Caco-2 (cell line): ENCODE data around the gene SMAD2. TPM values are rescaled to one million over a fixed set of nuclear protein-coding genes. Genes with fewer than 3 reads are reported as not detected.

Experiments
- BruUV-seq: library from RNA; stranded (reverse); fragments of 400-500 nt; replicated peaks from 2 replicates; lab custom pipeline; 2021; lab: Mats Ljungman, UMichigan
- CTCF ChIA-PET: fragments of 300-600 bp; sonication (Branson Sonifier 250); formaldehyde crosslinking; loops from one replicate; lab custom pipeline; 2022; ENCODE audit warnings: antibody characterized with exemption; lab: Charles Lee
- POLR2A ChIA-PET: fragments of 300-600 bp; sonication (Branson Sonifier 250); formaldehyde crosslinking; loops from one replicate; lab custom pipeline; 2022; ENCODE audit warnings: antibody characterized with exemption; lab: Charles Lee
- DNase-seq, 2 experiments: peaks; one replicate each; pipeline versions ENCODE4 v3.0.0 to v3.0.0-alpha.2; 2020 to 2022
- H3K27me3 ChIP-seq: replicated peaks from 2 replicates; pipeline ENCODE4 v1.6.0; 2011; ENCODE audit warnings: low read length; ENCODE audit not compliant: control insufficient read depth, insufficient read depth
- H3K36me3 ChIP-seq: 2 replicates; pipeline ENCODE4 v1.5.1; 2011; ENCODE audit warnings: low read length; ENCODE audit not compliant: control insufficient read depth, insufficient read depth
- H3K4me1 ChIP-seq: fragments of 250-450 bp; sonication (Bioruptor Pico); 2 replicates; pipeline ENCODE4 v1.5.1; 2020; ENCODE audit warnings: mild to moderate bottlenecking
- H3K4me3 ChIP-seq: 2 replicates; pipeline ENCODE4 v1.5.1; 2011; ENCODE audit warnings: low read depth, mild to moderate bottlenecking, control low read depth, low read length
- H3K9me3 ChIP-seq: fragments of 250-450 bp; sonication (Bioruptor Pico); 2 replicates; pipeline ENCODE4 v1.5.1; 2020; ENCODE audit warnings: mild to moderate bottlenecking, moderate library complexity
- H3K27ac Mint-ChIP-seq: one replicate; pipeline ENCODE4 v1.8.0; 2022; ENCODE audit warnings: mixed read lengths; ENCODE audit not compliant: unreplicated experiment
- H3K27me3 Mint-ChIP-seq: one replicate; pipeline ENCODE4 v1.8.0; 2022; ENCODE audit warnings: mixed read lengths; ENCODE audit not compliant: insufficient read depth, unreplicated experiment
- H3K36me3 Mint-ChIP-seq: one replicate; pipeline ENCODE4 v1.8.0; 2022; ENCODE audit warnings: mild to moderate bottlenecking, mixed read lengths; ENCODE audit not compliant: insufficient read depth, unreplicated experiment
- H3K4me1 Mint-ChIP-seq: one replicate; pipeline ENCODE4 v1.8.0; 2022; ENCODE audit warnings: low read depth, mixed read lengths; ENCODE audit not compliant: unreplicated experiment
- H3K4me3 Mint-ChIP-seq: one replicate; pipeline ENCODE4 v1.8.0; 2022; ENCODE audit warnings: mild to moderate bottlenecking, moderate library complexity, mixed read lengths; ENCODE audit not compliant: unreplicated experiment
- H3K9me3 Mint-ChIP-seq: one replicate; pipeline ENCODE4 v1.8.0; 2022; ENCODE audit warnings: mixed read lengths; ENCODE audit not compliant: unreplicated experiment
- intact Hi-C: fragments of 100-400 bp; cut with micrococcal nuclease; formaldehyde crosslinking; loops from one replicate; pipeline ENCODE4 v1.10.0; 2022; ENCODE audit not compliant: unreplicated experiment
- total RNA-seq: library from RNA; stranded (reverse); gene quantifications from 2 replicates; pipeline ENCODE4 v1.2.3, GENCODE V29; 2022
- TF ChIP-seq, protein P1 (sequence below), 2 experiments: fragments of 200-600 bp in 1 of 2; IDR thresholded peaks; 1 replicate in 1 of 2; 2 replicates in 1 of 2; pipeline versions ENCODE4 v1.5.1 to v1.8.0; 2011 to 2022; ENCODE audit warnings: antibody characterized with exemption in 1 of 2, control low read depth in 1 of 2, inconsistent platforms in 1 of 2, low read depth in 1 of 2, low read length in 1 of 2, mild to moderate bottlenecking in 1 of 2, moderate library complexity in 1 of 2; ENCODE audit not compliant: insufficient read depth in 1 of 2, severe bottlenecking in 1 of 2, unreplicated experiment in 1 of 2

SMAD2 gene
- total RNA-seq, 1 experiment from 2014 or later, result 53.5 TPM

DNA sequence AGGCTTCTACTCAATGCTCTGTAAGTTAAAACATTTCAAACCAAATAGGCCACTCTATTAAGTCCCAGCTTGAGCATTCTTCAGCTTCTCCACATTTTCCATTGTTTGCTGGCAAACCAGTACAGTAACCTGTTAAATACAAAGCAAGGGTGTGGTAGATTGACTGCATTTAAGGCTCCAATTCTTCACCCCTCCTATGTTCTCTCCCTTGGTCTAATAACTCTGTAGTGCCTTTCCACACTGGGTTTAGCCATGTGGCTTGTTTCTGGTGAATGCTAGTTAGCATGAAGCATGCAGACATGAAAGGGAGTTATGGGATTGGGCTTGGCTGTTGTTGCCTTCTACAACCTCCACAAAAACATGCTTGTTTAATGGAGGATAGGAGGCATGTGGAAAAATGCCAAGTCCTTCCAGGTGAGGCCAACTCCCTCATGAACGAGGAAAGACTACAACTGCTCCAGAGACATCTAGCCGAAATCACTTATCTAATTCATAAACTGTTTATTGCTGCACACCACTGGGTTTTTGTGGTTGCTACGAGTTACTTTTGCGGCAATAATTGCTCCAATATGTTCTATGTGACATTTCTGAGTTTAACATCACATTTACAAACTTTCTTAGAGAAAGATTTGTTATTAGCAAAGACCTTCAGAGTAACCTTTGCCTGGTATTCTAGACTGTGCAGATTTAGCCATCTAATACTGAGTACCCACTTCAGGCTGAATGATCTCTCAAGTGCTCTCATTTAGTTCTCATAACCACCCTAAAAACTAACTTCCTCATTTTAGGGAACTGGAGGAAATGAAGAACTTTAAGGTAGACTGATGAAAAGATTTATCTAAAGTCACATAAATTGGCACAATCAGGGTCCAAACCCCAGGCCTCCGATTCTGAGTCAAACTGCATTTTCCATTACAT, 104.0 kb downstream of the SMAD2 start:
- no peak overlapping the region for H3K4me3 Mint-ChIP-seq
- peaks cover 5% of the 10 kb centered on the region for H3K36me3 Mint-ChIP-seq
- Histone ChIP-seq H3K36me3 (no peaks in the 10 kb centered on the region), H3K4me3 (no peak overlapping the region), H3K9me3 (no peaks in the 10 kb centered on the region), H3K27me3 (no peaks in the 10 kb centered on the region), H3K4me1 (no peaks in the 10 kb centered on the region)
- no TSS peak for BruUV-seq
- POLR2A ChIA-PET, result no interaction called here
- no peaks in the 10 kb centered on the region for H3K9me3 Mint-ChIP-seq
- H3K27ac Mint-ChIP-seq, result no peak overlapping the region
- TF ChIP-seq, protein P1, sequence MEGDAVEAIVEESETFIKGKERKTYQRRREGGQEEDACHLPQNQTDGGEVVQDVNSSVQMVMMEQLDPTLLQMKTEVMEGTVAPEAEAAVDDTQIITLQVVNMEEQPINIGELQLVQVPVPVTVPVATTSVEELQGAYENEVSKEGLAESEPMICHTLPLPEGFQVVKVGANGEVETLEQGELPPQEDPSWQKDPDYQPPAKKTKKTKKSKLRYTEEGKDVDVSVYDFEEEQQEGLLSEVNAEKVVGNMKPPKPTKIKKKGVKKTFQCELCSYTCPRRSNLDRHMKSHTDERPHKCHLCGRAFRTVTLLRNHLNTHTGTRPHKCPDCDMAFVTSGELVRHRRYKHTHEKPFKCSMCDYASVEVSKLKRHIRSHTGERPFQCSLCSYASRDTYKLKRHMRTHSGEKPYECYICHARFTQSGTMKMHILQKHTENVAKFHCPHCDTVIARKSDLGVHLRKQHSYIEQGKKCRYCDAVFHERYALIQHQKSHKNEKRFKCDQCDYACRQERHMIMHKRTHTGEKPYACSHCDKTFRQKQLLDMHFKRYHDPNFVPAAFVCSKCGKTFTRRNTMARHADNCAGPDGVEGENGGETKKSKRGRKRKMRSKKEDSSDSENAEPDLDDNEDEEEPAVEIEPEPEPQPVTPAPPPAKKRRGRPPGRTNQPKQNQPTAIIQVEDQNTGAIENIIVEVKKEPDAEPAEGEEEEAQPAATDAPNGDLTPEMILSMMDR (IDR thresholded peaks at IDR 0.05; ENCODE audit: insufficient read depth in 1 of 2, low read depth in 1 of 2, low read length in 1 of 2, severe bottlenecking in 1 of 2, unreplicated experiment in 1 of 2), result no peak
- CTCF ChIA-PET, result no interaction called here
- intact Hi-C loops, result no loop called here
- no peak for DNase-seq
- no peaks in the 10 kb centered on the region for H3K4me1 Mint-ChIP-seq
- H3K27me3 Mint-ChIP-seq, result no peaks in the 10 kb centered on the region

DNA sequence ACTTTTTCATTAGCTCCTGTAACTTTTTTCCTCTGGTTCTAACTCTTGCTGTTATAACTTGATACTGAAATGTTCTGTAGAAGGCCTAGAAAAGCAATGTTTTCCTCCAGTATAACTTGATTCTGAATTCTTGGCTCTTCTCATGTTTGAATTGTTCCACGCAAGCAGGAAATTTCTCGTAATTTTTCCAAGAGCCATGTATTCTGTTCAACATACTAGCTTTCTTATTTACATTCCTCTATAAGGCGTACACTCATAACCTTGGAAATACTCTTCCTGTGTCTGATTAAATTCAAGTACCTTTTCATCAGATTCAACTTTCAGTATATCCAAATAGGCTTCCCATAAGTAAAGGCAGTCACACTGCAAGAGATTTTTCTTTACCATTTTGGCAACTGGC, 109.1 kb downstream of the SMAD2 start:
- TF ChIP-seq, protein P1 (IDR thresholded peaks at IDR 0.05; ENCODE audit: insufficient read depth in 1 of 2, low read depth in 1 of 2, low read length in 1 of 2, severe bottlenecking in 1 of 2, unreplicated experiment in 1 of 2), result no peak
- H3K36me3 ChIP-seq, result no peaks in the 10 kb centered on the region
- no peak overlapping the region for H3K4me3 ChIP-seq
- ChIA-PET CTCF (no interaction called here), POLR2A (no interaction called here)
- no peaks in the 10 kb centered on the region for H3K9me3 ChIP-seq
- intact Hi-C loops, result no loop called here
- H3K36me3 Mint-ChIP-seq, result no peaks in the 10 kb centered on the region
- H3K27me3 Mint-ChIP-seq, result no peaks in the 10 kb centered on the region
- H3K27me3 ChIP-seq, result no peaks in the 10 kb centered on the region
- BruUV-seq, result no TSS peak
- DNase-seq, result no peak
- H3K4me3 Mint-ChIP-seq, result no peak overlapping the region
- no peaks in the 10 kb centered on the region for H3K9me3 Mint-ChIP-seq
- no peak overlapping the region for H3K27ac Mint-ChIP-seq
- H3K4me1 Mint-ChIP-seq, result no peaks in the 10 kb centered on the region
- no peaks in the 10 kb centered on the region for H3K4me1 ChIP-seq

DNA sequence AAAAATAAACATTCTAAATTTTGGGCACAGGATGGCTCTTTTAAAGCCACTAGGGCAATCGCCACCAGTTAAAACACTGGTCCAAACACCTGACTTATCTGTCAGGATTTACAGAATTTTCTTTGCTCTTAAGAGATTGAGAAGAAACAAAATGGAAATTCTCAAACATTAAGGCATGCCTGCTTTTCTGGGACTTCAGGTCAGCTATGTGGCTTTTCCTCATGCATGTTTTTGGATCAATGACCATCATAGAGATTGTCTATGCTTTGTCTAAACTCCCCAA, 112.7 kb downstream of the SMAD2 start:
- DNase-seq, result no peak
- CTCF ChIA-PET, result no interaction called here
- no peaks in the 10 kb centered on the region for H3K36me3 Mint-ChIP-seq
- intact Hi-C loops, result no loop called here
- Histone ChIP-seq H3K27me3 (no peaks in the 10 kb centered on the region), H3K9me3 (no peaks in the 10 kb centered on the region), H3K4me1 (no peaks in the 10 kb centered on the region), H3K4me3 (no peak overlapping the region), H3K36me3 (no peaks in the 10 kb centered on the region; the same call in 1 of the 2 replicates)
- POLR2A ChIA-PET, result no interaction called here
- no peaks in the 10 kb centered on the region for H3K9me3 Mint-ChIP-seq
- BruUV-seq, result no TSS peak
- no peak overlapping the region for H3K4me3 Mint-ChIP-seq
- no peak overlapping the region for H3K27ac Mint-ChIP-seq
- H3K27me3 Mint-ChIP-seq, result no peaks in the 10 kb centered on the region
- TF ChIP-seq, protein P1 (IDR thresholded peaks at IDR 0.05; ENCODE audit: insufficient read depth in 1 of 2, low read depth in 1 of 2, low read length in 1 of 2, severe bottlenecking in 1 of 2, unreplicated experiment in 1 of 2), result no peak
- no peaks in the 10 kb centered on the region for H3K4me1 Mint-ChIP-seq
